ENCODE measurements around the gene NLGN1. TPM values are rescaled to one million over a fixed set of nuclear protein-coding genes. Genes with fewer than 3 reads are reported as not detected.

Gene NLGN1
- total RNA-seq, 3 donors from 2014 or later: 4.4 to 12.3 (median 6.9) TPM

DNA sequence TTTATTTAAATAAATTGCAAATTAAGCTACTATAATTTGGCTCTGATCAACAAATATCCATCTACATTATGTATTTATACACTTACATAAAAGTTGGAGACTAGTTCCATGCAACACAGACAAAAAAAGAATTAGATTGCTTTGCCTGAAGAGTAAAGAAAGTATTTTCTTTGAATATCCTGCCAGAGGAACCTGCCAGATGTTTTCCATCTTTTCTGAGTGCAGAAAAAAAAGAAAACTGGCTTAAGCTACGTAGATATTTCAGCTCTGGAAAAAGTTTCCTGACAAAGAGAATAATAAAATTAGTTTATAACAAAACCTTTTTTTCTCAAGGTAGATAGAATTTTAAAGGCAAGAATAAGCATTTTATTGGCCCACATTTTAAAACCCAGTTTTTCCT lies 854.1 kb downstream of the NLGN1 start:
- no peak for DNase-seq (ENCODE audit: low spot score in 2 of 2)
- no peaks in the 10 kb centered on the region for H3K9me3 ChIP-seq
- intact Hi-C loops (cut with DNase I; ENCODE audit: low total_unique reads): no loop called here
- no peak for TF ChIP-seq POLR2AphosphoS5 (IDR thresholded peaks at IDR 0.05)
- H3K27ac ChIP-seq: no peak overlapping the region
- no peaks in the 10 kb centered on the region for H3K4me1 ChIP-seq
- no peaks in the 10 kb centered on the region for H3K36me3 ChIP-seq
- no peaks in the 10 kb centered on the region for H3K27me3 ChIP-seq
- no peak overlapping the region for H3K4me3 ChIP-seq

DNA sequence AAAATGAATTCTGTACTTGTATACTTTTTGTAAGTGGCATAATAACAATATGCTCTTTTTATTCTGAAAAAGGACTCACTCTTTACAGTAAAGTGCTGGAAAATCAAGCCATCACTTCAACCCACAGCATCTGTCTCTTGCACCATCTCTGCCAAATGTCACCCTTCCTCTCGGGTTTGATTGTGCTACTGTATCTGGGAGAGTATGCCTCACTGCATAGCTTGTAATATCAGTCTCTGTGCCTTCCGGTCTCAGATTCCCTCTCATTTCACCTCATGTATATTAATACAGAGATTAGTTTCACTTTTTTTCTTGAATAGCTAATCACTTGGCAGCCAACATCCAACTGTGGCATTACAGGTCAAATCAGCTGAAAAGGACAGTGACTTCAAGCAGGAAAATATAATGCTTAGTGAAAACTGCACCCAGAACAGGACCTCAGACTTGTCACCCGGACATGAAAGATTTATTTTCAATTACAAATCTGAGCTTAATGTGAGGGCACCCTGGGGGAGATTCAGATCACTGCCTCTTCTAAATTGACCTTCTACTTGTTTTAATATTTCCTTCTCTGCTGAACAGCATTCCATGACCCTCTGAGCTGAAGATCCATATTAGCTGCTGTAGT lies 855.8 kb downstream of the NLGN1 start:
- Histone ChIP-seq H3K27me3 (no peaks in the 10 kb centered on the region), H3K27ac (no peak overlapping the region), H3K9me3 (peaks cover 0 to 4% of the 10 kb centered on the region in 2 donors), H3K4me1 (no peaks in the 10 kb centered on the region), H3K36me3 (no peaks in the 10 kb centered on the region), H3K4me3 (no peak overlapping the region)
- TF ChIP-seq POLR2A (IDR thresholded peaks at IDR 0.05) (no peak), CTCF (IDR thresholded peaks at IDR 0.05) (no peak), POLR2AphosphoS5 (IDR thresholded peaks at IDR 0.05) (no peak)
- intact Hi-C loops (cut with DNase I; ENCODE audit: low total_unique reads): no loop called here
- DNase-seq (ENCODE audit: low spot score in 2 of 2): no peak

DNA sequence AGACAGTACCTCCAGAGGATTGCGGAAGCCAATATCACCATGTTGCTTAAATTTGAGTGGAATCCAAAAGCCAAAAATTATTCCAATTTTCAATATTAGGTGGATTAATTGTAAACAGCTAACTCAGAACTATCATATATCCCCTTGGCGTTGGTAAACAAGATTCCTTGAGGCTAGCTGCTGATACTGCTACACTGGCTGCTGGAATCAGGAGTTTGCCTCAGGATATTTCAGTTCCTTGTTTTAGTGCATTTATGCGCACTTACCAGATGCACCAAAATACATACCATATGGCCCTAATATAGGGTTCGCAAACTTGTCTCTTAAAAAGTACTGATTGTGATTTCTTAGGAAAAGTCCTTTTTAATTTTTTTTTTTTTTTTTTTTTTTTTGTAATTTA lies 856.4 kb downstream of the NLGN1 start:
- Histone ChIP-seq H3K27me3 (no peaks in the 10 kb centered on the region), H3K36me3 (no peaks in the 10 kb centered on the region), H3K4me3 (no peak overlapping the region), H3K27ac (no peak overlapping the region), H3K9me3 (peaks cover 0 to 4% of the 10 kb centered on the region in 2 donors), H3K4me1 (no peaks in the 10 kb centered on the region)
- intact Hi-C loops (cut with DNase I; ENCODE audit: low total_unique reads): no loop called here
- DNase-seq (ENCODE audit: low spot score in 2 of 2): no peak
- TF ChIP-seq CTCF (IDR thresholded peaks at IDR 0.05) (no peak), POLR2A (IDR thresholded peaks at IDR 0.05) (no peak), POLR2AphosphoS5 (IDR thresholded peaks at IDR 0.05) (no peak)

- peaks cover 0 to 4% of the 10 kb centered on the region in 2 donors for H3K9me3 ChIP-seq
- intact Hi-C loops (cut with DNase I; ENCODE audit: low total_unique reads): no loop called here
- DNase-seq (ENCODE audit: low spot score in 2 of 2): no peak
- H3K4me1 ChIP-seq: no peaks in the 10 kb centered on the region
- no peaks in the 10 kb centered on the region for H3K27me3 ChIP-seq
- TF ChIP-seq CTCF (IDR thresholded peaks at IDR 0.05) (no peak), POLR2A (IDR thresholded peaks at IDR 0.05) (no peak), POLR2AphosphoS5 (IDR thresholded peaks at IDR 0.05) (no peak)
- H3K36me3 ChIP-seq: no peaks in the 10 kb centered on the region
- H3K4me3 ChIP-seq: no peak overlapping the region
- no peak overlapping the region for H3K27ac ChIP-seq
Measured at GRCh38 chr3:174255454-174255853, 857.9 kb downstream of the NLGN1 start.

- Histone ChIP-seq H3K27me3 (no peaks in the 10 kb centered on the region), H3K9me3 (no peaks in the 10 kb centered on the region), H3K27ac (no peak overlapping the region), H3K4me1 (no peaks in the 10 kb centered on the region), H3K36me3 (no peaks in the 10 kb centered on the region), H3K4me3 (no peak overlapping the region)
- no peak for DNase-seq (ENCODE audit: low spot score in 2 of 2)
- TF ChIP-seq POLR2A (IDR thresholded peaks at IDR 0.05): no peak
- TF ChIP-seq CTCF (IDR thresholded peaks at IDR 0.05): no peak
- no peak for TF ChIP-seq POLR2AphosphoS5 (IDR thresholded peaks at IDR 0.05)
- intact Hi-C loops (cut with DNase I; ENCODE audit: low total_unique reads): no loop called here
Measured at GRCh38 chr3:174266476-174266875, 868.9 kb downstream of the NLGN1 start.

DNA sequence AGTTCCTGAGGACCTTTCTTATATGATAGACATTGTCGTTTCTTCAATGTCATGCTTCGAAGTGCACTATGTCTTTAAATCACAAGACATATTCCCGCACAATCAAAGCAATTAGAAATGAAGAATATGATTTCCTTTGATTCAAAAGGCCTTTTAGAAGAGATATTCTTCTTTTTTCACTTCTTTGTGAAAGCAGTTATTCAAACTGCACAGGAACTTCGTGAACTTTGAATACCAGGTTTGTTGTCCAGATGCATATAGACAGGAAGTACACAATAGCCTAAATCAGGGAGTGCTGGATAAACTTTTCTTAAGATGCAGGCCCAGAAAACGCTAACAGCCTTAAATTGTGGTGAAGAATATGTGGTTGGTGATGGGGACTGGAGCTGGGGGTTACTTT lies 870.5 kb downstream of the NLGN1 start:
- no peak overlapping the region for H3K4me3 ChIP-seq
- TF ChIP-seq POLR2AphosphoS5 (IDR thresholded peaks at IDR 0.05) (no peak), POLR2A (IDR thresholded peaks at IDR 0.05) (no peak), CTCF (IDR thresholded peaks at IDR 0.05) (no peak)
- H3K4me1 ChIP-seq: no peaks in the 10 kb centered on the region
- intact Hi-C loops (cut with DNase I; ENCODE audit: low total_unique reads): no loop called here
- DNase-seq (ENCODE audit: low spot score in 2 of 2): no peak
- no peaks in the 10 kb centered on the region for H3K36me3 ChIP-seq
- H3K9me3 ChIP-seq: no peaks in the 10 kb centered on the region
- no peak overlapping the region for H3K27ac ChIP-seq
- no peaks in the 10 kb centered on the region for H3K27me3 ChIP-seq
